HG03196 (cell line): ENCODE measurements around the gene ARHGEF1.
"Not testable (repeated sequence)": the region's sequence is repeated elsewhere in the genome, so short reads cannot be mapped to it uniquely, and the experiment has no call there.

Source experiments
- ATAC-seq: cut with Tn5 transposase; IDR thresholded peaks from one replicate; pipeline ENCODE4 v1.9.1; 2021; ENCODE audit not compliant: unreplicated experiment

ARHGEF1 gene

GRCh38 chr19:41929536-41930071 is 46.6 kb downstream of the ARHGEF1 start:
- ATAC-seq, result no peak

GRCh38 chr19:41930322-41930722 is 47.3 kb downstream of the ARHGEF1 start:
- no peak for ATAC-seq

GRCh38 chr19:41930926-41931592 is 48.1 kb downstream of the ARHGEF1 start:
- no peak for ATAC-seq

- no peak for ATAC-seq
Observed at GRCh38 chr19:41932259-41932719, 49.3 kb downstream of the ARHGEF1 start.

GRCh38 chr19:41932720-41933332 is 49.8 kb downstream of the ARHGEF1 start:
- ATAC-seq, result no peak

- no peak for ATAC-seq
Observed at GRCh38 chr19:41933693-41934426, 50.9 kb downstream of the ARHGEF1 start.

- ATAC-seq, result no peak
Observed at GRCh38 chr19:41934849-41935374, 51.9 kb downstream of the ARHGEF1 start.

- ATAC-seq, result no peak
Observed at GRCh38 chr19:41935760-41936415, 52.9 kb downstream of the ARHGEF1 start.

GRCh38 chr19:41936416-41936850 is 53.4 kb downstream of the ARHGEF1 start:
- ATAC-seq, result no peak

- ATAC-seq, result no peak
Observed at GRCh38 chr19:41936961-41937360, 54.0 kb downstream of the ARHGEF1 start.

GRCh38 chr19:41937525-41938468 is 54.8 kb downstream of the ARHGEF1 start:
- ATAC-seq, result no peak

GRCh38 chr19:41939209-41939608 is 56.2 kb downstream of the ARHGEF1 start:
- ATAC-seq, result not testable (repeated sequence)

GRCh38 chr19:41939861-41940730 is 57.1 kb downstream of the ARHGEF1 start:
- ATAC-seq, result no peak

- ATAC-seq, result no peak
Observed at GRCh38 chr19:41940731-41941409, 57.9 kb downstream of the ARHGEF1 start.

GRCh38 chr19:41941410-41942202 is 58.6 kb downstream of the ARHGEF1 start:
- ATAC-seq, result no peak

- no peak for ATAC-seq
Observed at GRCh38 chr19:41944336-41944735, 61.4 kb downstream of the ARHGEF1 start.

- peak; percentile 62 for ATAC-seq
Observed at GRCh38 chr19:41945135-41945766, 62.3 kb downstream of the ARHGEF1 start.
